GM10266 (cell line): Measurements from ENCODE around the gene TRIM2.

ENCODE experiments used
- DNase-seq: peaks from one replicate; pipeline ENCODE4 v3.0.0; 2012; ENCODE audit errors: extremely low spot score
- CTCF ChIP-seq: IDR thresholded peaks from 2 replicates; pipeline ENCODE4 v1.5.1; 2012; ENCODE audit warnings: mild to moderate bottlenecking, low read depth; ENCODE audit not compliant: control insufficient read depth, insufficient read depth; ENCODE audit errors: missing control alignments

TRIM2 gene

GRCh38 chr4:153229545-153229944, 25.3 kb downstream of the TRIM2 start:
- TF ChIP-seq CTCF: no peak
- no peak for DNase-seq

- TF ChIP-seq CTCF: peak; percentile 23
- no peak for DNase-seq
Observed at GRCh38 chr4:153232768-153233167, 28.5 kb downstream of the TRIM2 start.

GRCh38 chr4:153233761-153234371, 29.6 kb downstream of the TRIM2 start:
- no peak for DNase-seq
- TF ChIP-seq CTCF: no peak

- no peak for TF ChIP-seq CTCF
- DNase-seq: no peak
Observed at GRCh38 chr4:153234885-153235284, 30.6 kb downstream of the TRIM2 start.

- TF ChIP-seq CTCF: no peak
Observed at GRCh38 chr4:153238135-153238919, 34.1 kb downstream of the TRIM2 start.

GRCh38 chr4:153239409-153239808, 35.2 kb downstream of the TRIM2 start:
- no peak for DNase-seq
- TF ChIP-seq CTCF: no peak

More at GRCh38 chr4:153238135-153238919, 34.1 kb downstream of the TRIM2 start:
- DNase-seq: no peak

GRCh38 chr4:153241295-153241694, 37.1 kb downstream of the TRIM2 start:
- TF ChIP-seq CTCF: no peak
- no peak for DNase-seq
